Activated T-cell treated with anti-CD3 and anti-CD28 coated beads, Interleukin-2, amount 50 U/mL, for 72 hours (primary cell): Measurements from ENCODE around the gene VWA3B. TPM values are rescaled to one million over a fixed set of nuclear protein-coding genes. Genes with fewer than 3 reads are reported as not detected.

ENCODE experiments used
- ATAC-seq, 2 donors: fragments of 150-1000 bp; cut with Tn5 transposase; replicated peaks in 1 of 2; 2 replicates each; pipeline ENCODE4 v1.10.0; 2021; ENCODE audit warnings: moderate library complexity in 2 of 2, mild to moderate bottlenecking in 1 of 2
- DNase-seq, 2 donors: peaks; one replicate each; pipeline ENCODE4 v3.0.0; 2021 to 2022; ENCODE audit warnings: mixed read lengths in 1 of 2
- H3K27ac Mint-ChIP-seq: one replicate; pipeline ENCODE4 v1.8.0; 2022; ENCODE audit warnings: mild to moderate bottlenecking, moderate library complexity, mixed read lengths
- H3K27me3 Mint-ChIP-seq: one replicate; pipeline ENCODE4 v1.8.0; 2022; ENCODE audit warnings: low read depth, mixed read lengths
- H3K36me3 Mint-ChIP-seq, 2 donors: one replicate each; pipeline ENCODE4 v1.8.0; 2022; ENCODE audit warnings: mixed read lengths in 2 of 2, mild to moderate bottlenecking in 1 of 2; ENCODE audit not compliant: insufficient read depth in 2 of 2
- H3K4me1 Mint-ChIP-seq: one replicate; pipeline ENCODE4 v1.8.0; 2022; ENCODE audit warnings: low read depth, mixed read lengths
- H3K4me3 Mint-ChIP-seq, 2 donors: one replicate each; pipeline ENCODE4 v1.8.0; 2022; ENCODE audit warnings: mild to moderate bottlenecking in 2 of 2, mixed read lengths in 2 of 2, moderate library complexity in 2 of 2
- H3K9me3 Mint-ChIP-seq, 2 donors: one replicate each; pipeline ENCODE4 v1.8.0; 2022; ENCODE audit warnings: mixed read lengths in 2 of 2
- total RNA-seq, 2 donors: library from RNA; stranded (reverse); gene quantifications; one replicate each; pipeline ENCODE4 v1.2.3, GENCODE V29; 2022

VWA3B gene
- total RNA-seq, 2 donors from 2014 or later = 0.19 to 0.21 TPM

DNA sequence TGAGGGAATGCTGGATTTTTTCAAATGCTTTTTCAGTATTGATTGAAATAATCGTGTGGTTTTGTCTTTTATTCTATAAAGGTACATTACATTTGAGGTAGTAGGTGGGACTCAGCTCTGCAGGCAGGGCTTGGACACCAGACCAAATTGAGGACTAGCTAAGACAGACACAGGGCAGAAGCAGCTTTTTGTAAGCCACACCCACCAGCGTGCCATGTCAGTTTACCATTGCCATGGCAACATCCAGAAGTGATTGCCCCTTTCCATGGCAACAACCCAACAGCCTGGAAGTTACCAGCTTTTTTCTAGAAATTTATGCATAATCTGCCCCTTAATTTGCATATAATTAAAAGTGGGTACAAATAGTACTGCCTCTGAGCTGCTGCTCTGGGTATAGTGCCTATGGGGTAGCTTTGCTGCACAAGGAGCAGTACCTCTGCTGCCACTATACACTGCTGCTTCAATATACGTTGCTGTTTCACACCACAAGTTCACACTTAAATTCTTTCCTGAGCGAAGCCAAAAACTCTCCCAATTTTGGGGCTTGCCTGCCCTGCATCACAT lies 23.6 kb upstream of the VWA3B start:
- Mint-ChIP-seq H3K4me1 (no peaks in the 10 kb centered on the region), H3K4me3 (no peak overlapping the region), H3K27me3 (peaks cover 21% of the 10 kb centered on the region), H3K27ac (no peak overlapping the region), H3K9me3 (peaks cover 0 to 2% of the 10 kb centered on the region in 2 donors), H3K36me3 (peaks cover 0 to 2% of the 10 kb centered on the region in 2 donors)
- DNase-seq (no peak), ATAC-seq (no peak)

DNA sequence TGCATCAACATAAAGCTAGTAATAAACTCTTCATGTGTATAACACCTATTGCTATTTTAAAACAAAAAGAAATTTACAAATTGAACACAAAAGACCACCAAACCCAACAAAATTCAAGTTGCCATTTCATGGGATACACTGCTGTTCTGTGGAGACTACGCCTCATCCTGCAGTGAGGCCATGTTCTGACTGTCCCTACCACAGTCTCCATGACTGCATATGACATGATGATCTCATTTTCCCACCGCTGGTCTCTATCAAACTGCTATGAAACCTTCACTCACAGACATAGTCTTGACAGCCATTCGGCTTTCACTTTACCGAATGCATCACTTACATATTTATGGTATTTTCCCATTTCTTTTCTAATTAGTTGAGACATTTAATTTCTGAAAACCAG lies 21.2 kb upstream of the VWA3B start:
- Mint-ChIP-seq H3K4me3 (no peak overlapping the region), H3K9me3 (peaks cover 0 to 2% of the 10 kb centered on the region in 2 donors), H3K36me3 (peaks cover 0 to 2% of the 10 kb centered on the region in 2 donors), H3K4me1 (no peaks in the 10 kb centered on the region), H3K27me3 (peaks cover 21% of the 10 kb centered on the region), H3K27ac (no peak overlapping the region)
- DNase-seq = no peak
- ATAC-seq = no peak

DNA sequence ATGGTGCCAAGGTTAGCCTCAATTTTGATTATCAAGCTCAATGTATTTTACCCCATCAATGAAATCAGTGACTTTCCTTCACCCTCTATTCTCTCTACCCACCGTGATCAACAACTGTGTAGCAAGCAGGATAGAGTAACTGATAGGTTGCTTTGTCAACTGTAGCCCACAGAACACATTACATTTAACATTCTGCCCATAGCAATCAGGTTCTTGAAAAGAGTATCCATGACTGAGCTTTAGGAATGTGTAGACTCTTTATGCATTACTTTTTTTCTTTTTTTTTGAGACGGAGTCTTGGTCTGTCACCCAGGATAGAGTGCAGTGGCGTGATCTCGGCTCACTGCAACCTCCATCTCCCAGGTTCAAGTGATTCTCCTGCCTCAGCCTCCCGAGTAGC lies 19.8 kb upstream of the VWA3B start:
- peaks cover 21% of the 10 kb centered on the region for H3K27me3 Mint-ChIP-seq
- no peak for ATAC-seq

DNA sequence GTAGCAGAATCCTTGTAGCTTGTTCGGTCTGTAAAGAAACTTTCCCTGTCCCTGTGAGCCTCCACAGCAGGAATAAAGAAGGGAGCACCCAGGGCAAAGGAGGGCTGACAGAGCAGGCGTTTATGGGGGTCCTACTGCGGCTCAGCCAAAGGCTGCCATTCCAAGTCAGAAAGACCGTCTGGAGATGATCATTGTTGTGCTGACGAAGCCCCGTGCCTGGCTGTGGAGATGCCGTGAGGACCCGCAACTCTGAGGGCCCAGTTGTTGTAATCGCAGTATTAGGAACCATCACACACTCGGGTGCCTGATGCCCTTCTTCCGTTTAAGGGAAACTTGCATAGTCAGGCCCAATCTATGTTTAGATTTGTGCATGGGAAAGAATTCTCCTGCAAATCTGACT lies 16.9 kb upstream of the VWA3B start:
- Mint-ChIP-seq H3K4me1 (no peaks in the 10 kb centered on the region), H3K9me3 (peaks cover 0 to 2% of the 10 kb centered on the region in 2 donors), H3K27me3 (peaks cover 5% of the 10 kb centered on the region), H3K36me3 (peaks cover 0 to 2% of the 10 kb centered on the region in 2 donors), H3K4me3 (no peak overlapping the region), H3K27ac (no peak overlapping the region)
- no peak for DNase-seq
- ATAC-seq = no peak

More for the DNA sequence above, 19.8 kb upstream of the VWA3B start:
- Mint-ChIP-seq H3K27ac (no peak overlapping the region), H3K36me3 (peaks cover 0 to 2% of the 10 kb centered on the region in 2 donors), H3K4me3 (no peak overlapping the region), H3K4me1 (no peaks in the 10 kb centered on the region), H3K9me3 (no peaks in the 10 kb centered on the region)
- DNase-seq = no peak

DNA sequence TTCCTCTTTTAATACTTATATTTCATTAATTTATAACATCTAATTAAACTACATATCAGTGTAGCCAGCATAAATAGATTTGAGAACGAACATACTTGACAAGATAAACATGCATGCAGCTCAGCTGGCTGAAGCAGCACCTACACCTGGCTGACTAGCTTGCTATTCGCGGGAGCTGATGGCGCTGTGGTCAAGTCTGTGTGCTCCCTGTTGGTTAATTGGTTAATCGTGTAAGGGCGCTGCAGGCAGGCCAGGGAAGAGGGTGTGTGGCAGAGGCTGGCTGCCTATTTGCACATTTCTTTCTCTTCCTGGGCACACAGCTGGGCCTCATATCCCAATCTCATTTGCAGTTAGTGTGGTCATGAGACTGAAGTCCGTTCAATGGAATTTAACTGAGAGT lies 14.5 kb upstream of the VWA3B start:
- no peak overlapping the region for H3K4me3 Mint-ChIP-seq
- H3K36me3 Mint-ChIP-seq = no peaks in the 10 kb centered on the region
- peaks cover 0 to 2% of the 10 kb centered on the region in 2 donors for H3K9me3 Mint-ChIP-seq
- no peak for ATAC-seq
- no peaks in the 10 kb centered on the region for H3K4me1 Mint-ChIP-seq
- H3K27me3 Mint-ChIP-seq = no peaks in the 10 kb centered on the region
- no peak for DNase-seq
- no peak overlapping the region for H3K27ac Mint-ChIP-seq

DNA sequence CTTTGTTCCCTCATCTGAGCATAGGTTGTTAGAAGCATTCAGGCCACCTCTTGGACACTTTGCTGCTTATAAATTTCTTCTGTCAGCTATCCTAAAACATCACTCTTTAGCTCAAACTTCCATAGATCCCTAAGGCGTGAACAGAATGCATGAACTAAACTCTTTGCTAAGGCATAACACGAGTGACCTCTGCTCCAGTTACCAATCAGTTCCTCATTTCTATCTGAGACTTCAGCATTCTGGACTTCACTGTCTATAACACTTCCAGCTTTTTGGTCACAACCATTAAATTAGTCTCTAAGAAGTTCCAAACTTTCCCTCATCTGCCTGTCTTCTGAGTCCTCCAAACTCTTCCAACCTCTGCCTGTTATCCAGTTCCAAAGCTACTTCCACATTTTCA lies 8.3 kb upstream of the VWA3B start:
- Mint-ChIP-seq H3K36me3 (no peaks in the 10 kb centered on the region), H3K27ac (no peak overlapping the region), H3K4me3 (no peak overlapping the region), H3K9me3 (peaks cover 4 to 8% of the 10 kb centered on the region in 2 donors), H3K27me3 (peaks cover 23% of the 10 kb centered on the region), H3K4me1 (peaks cover 8% of the 10 kb centered on the region)
- DNase-seq (no peak), ATAC-seq (no peak)

DNA sequence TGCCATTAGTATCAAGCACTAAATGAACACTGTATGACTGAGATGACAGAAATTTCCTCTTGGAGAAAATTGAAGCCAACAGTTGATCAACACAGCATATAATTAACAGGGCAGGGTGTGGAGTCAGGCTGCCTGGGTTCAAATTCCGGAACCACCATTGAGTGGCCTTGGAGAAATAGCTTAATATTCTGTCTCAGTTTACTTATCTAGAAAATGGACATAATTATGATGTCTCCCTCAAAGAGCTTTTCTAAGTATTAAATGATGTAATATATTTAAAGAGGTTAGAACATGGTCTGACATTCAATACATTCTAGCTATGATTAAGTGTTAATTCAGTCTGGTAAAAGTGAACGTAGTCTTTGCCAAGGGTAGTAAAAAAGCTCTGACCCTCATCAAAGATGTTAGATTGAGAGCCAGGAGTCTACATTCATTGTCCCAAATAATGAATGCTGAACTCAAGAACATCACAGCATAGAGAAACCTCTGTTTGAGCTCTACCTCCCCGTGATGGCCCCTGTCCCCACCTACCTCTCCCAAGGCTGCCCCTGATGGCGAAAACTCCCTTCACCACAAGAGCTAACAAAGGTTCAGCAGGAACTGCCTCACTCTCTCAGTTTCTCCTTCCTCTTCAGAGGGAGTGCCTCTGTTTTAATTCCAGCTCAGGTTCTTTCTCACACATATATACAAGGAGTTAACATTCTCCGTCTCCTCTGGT lies 2.7 kb upstream of the VWA3B start:
- ATAC-seq (no peak), DNase-seq (no peak)
- Mint-ChIP-seq H3K27me3 (peaks cover 63% of the 10 kb centered on the region), H3K4me1 (peaks cover 28% of the 10 kb centered on the region), H3K36me3 (peaks cover 0 to 3% of the 10 kb centered on the region in 2 donors), H3K4me3 (no peak overlapping the region), H3K9me3 (no peaks in the 10 kb centered on the region), H3K27ac (no peak overlapping the region)

DNA sequence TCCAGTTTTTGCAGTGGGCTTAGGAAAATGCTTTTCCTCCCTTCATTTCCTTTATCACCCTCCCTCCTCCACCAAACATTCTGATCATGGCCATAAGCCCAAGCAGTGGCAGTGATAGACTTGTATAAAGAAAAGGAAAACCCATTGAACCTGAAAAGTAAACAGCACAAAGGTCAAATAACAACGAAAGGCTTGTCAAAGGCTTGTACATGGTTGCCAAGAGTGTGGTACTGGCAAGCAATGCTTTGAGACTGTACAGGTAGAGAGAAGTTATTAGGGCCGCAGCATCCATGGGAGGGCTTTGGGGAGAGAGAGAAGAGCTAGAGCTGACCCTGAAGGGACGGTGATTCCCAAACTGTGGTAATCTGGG lies 2.1 kb upstream of the VWA3B start:
- ATAC-seq = no peak
- H3K9me3 Mint-ChIP-seq = no peaks in the 10 kb centered on the region
- H3K4me3 Mint-ChIP-seq = no peak overlapping the region
- H3K27me3 Mint-ChIP-seq = peaks cover 63% of the 10 kb centered on the region
- DNase-seq = no peak
- H3K4me1 Mint-ChIP-seq = peaks cover 28% of the 10 kb centered on the region
- H3K27ac Mint-ChIP-seq = no peak overlapping the region
- H3K36me3 Mint-ChIP-seq = peaks cover 0 to 3% of the 10 kb centered on the region in 2 donors

DNA sequence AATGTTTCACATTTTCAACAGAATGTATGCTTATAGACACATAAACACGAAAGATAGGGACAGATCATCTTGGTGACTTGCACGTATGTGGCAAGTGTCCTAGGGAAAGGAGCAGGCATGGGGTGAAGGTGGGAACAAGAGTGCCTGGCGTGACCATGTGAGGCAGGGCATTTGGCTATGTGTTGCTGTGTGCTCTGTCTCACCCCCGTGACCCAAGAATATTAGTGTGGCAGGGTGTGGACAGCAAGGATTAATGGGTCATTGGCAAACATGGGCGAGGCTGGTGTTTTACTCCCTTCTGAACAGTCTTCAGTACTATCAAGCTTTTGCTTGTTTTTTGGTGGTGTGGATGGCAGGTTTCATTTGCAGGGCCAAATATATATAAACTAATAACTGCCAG lies 1.3 kb upstream of the VWA3B start:
- no peak for ATAC-seq
- peaks cover 56% of the 10 kb centered on the region for H3K27me3 Mint-ChIP-seq
- H3K9me3 Mint-ChIP-seq = no peaks in the 10 kb centered on the region
- H3K4me1 Mint-ChIP-seq = peaks cover 28% of the 10 kb centered on the region
- DNase-seq = no peak
- peaks cover 0 to 3% of the 10 kb centered on the region in 2 donors for H3K36me3 Mint-ChIP-seq
- H3K4me3 Mint-ChIP-seq = peak overlapping the region; percentile 24 to 47
- no peak overlapping the region for H3K27ac Mint-ChIP-seq

DNA sequence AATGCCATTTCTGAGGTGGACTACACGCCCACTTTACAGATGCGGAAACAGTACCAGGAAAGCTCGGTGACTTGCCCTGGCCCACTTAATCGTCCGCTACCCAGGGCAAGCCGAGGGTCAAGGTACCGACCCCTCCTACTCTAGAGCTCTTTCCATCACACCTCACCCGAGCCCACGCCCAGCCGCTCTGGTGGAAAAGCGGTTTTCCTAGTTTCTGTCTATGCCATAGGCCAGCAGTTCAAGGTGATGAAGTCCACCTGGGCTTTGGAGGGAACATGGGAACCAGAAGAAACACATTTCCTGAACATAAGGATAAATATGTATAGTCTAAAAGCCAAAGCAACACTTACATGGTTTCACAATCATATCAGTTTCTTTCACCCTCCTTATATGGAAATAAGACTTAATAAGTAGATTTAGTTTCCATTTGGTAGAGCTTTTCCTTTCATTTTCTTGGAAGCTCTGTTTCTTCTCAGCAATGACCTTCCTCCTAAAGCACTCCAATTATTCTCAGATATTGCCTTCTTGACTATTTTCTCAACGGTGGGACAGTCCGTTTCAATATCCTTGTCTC lies 567 bp downstream of the VWA3B start:
- Mint-ChIP-seq H3K4me3 (peak overlapping the region; percentile 80 to 90), H3K27ac (no peak overlapping the region), H3K27me3 (peaks cover 51% of the 10 kb centered on the region), H3K36me3 (peaks cover 0 to 3% of the 10 kb centered on the region in 2 donors), H3K4me1 (peaks cover 20% of the 10 kb centered on the region), H3K9me3 (no peaks in the 10 kb centered on the region)
- DNase-seq = no peak
- ATAC-seq = no peak

DNA sequence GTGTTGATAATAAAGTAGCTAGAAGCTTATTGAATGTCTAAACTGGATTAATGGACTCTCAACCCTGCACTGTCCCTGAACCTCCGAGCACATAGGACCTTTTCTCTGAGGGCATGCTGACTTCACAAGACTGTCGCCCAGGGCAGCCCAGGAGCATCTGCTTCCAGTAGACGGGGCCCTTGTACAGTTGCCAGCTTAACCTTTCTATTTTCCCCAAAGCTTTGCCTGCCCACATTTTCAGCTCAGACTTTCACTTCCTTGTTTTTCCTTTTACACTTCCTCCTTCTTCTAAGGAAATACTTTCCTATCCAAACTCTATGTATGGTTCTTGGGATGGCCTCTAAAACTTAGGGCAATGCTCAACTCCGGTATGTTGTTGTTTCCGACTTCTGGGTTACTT lies 1.3 kb downstream of the VWA3B start:
- H3K27ac Mint-ChIP-seq = no peak overlapping the region
- H3K9me3 Mint-ChIP-seq = no peaks in the 10 kb centered on the region
- no peak for DNase-seq
- H3K36me3 Mint-ChIP-seq = peaks cover 0 to 3% of the 10 kb centered on the region in 2 donors
- peak overlapping the region in 1 of 2 donors; percentile 3 for H3K4me3 Mint-ChIP-seq
- ATAC-seq = no peak
- peaks cover 20% of the 10 kb centered on the region for H3K4me1 Mint-ChIP-seq
- H3K27me3 Mint-ChIP-seq = peaks cover 45% of the 10 kb centered on the region

DNA sequence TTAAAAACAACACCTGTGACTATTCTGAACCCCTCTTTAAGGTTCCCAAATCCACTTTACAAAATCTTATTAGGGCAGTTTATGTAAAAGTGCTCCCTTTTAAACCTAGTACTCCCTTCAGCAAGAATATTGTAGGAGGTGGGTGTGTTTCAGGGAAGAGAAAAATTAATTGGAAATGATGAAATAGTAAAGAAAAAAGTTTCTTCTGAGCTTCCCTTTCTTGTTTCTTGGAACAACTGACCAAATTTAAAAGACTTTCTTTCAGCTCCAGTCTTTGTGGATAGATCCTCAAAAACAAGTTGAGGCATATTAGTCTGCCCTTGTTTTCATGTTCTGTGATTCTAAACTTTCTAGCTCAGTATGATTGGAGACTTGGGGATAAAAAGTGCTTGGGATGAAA lies 3.0 kb downstream of the VWA3B start:
- peaks cover 28% of the 10 kb centered on the region for H3K27me3 Mint-ChIP-seq
- DNase-seq (no peak), ATAC-seq (no peak)

DNA sequence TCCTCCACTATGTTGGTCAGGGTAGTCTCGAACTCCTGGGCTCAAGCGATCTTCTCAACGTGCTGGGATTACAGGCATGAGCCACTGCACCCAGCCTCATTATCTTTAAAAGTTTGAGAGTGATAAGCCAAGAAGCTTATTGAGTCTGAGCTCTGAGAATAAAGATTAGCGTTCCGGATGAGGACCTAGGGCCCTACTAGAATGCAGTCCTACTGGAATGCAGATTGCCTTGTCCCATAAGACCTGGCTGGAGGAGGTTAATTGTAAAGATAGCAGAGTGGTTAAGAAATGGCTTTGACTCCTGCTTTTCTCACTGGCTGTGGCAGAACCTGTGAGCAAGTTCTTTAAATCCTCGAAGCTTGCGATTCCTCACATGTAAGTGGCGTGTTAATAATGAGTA lies 4.0 kb downstream of the VWA3B start:
- peaks cover 2 to 6% of the 10 kb centered on the region in 2 donors for H3K9me3 Mint-ChIP-seq
- no peak overlapping the region for H3K4me3 Mint-ChIP-seq
- DNase-seq (no peak), ATAC-seq (no peak)
- no peak overlapping the region for H3K27ac Mint-ChIP-seq
- H3K27me3 Mint-ChIP-seq = peaks cover 18% of the 10 kb centered on the region
- peaks cover 20% of the 10 kb centered on the region for H3K4me1 Mint-ChIP-seq
- H3K36me3 Mint-ChIP-seq = peaks cover 3 to 7% of the 10 kb centered on the region in 2 donors

More for the DNA sequence above, 3.0 kb downstream of the VWA3B start:
- Mint-ChIP-seq H3K36me3 (peaks cover 0 to 4% of the 10 kb centered on the region in 2 donors), H3K4me3 (no peak overlapping the region), H3K27ac (no peak overlapping the region), H3K9me3 (peaks cover 0 to 4% of the 10 kb centered on the region in 2 donors), H3K4me1 (peaks cover 20% of the 10 kb centered on the region)
